Fibroblast of skin of left quadriceps (primary cell): ENCODE measurements around the gene FGF7.
"Not testable (repeated sequence)": the region's sequence is repeated elsewhere in the genome, so short reads cannot be mapped to it uniquely, and the experiment has no call there.

Experiments used
- DNase-seq, 2 experiments: peaks; one replicate each; pipeline ENCODE4 v3.0.0-alpha.2; 2013; ENCODE audit warnings: low read depth in 2 of 2

Gene FGF7

DNA sequence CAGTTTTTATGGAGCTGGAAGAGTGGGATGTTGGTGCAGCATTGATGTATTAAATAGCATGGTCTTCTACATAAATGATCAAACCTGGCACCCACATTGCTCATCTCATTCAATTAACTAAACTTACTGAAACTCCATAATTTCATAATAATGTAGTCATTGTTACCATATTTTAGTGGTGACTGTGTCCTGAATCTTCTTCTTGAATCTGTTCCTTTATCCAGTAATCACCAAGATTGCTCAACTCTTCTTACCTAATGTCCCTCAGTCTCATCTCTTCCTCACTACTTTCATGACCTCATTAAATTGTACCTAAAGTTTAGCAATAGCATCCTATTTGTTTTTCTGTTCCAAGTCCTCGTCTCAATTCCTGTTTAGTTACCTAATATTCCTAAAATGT lies 69.8 kb downstream of the FGF7 start:
- DNase-seq = peak in 1 of 2 experiments; percentile 62

DNA sequence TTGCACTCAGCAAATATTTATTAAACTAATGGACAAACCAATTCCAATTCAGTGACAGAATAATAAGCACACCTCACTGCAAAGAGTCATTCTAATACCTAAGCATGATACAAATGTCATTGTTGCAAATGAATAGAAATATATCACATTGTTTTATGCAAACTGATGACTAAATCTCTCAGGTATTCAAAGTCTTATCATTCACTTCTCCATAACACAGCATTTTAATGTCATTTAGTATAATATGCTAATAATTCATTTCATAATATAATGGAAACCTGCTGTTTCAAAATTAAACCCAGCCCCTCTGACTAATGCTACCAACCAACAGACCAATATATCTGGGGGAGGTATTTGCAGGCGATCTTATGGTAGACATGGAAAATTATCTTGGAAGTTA lies 71.8 kb downstream of the FGF7 start:
- peak; percentile 48 to 53 for DNase-seq

DNA sequence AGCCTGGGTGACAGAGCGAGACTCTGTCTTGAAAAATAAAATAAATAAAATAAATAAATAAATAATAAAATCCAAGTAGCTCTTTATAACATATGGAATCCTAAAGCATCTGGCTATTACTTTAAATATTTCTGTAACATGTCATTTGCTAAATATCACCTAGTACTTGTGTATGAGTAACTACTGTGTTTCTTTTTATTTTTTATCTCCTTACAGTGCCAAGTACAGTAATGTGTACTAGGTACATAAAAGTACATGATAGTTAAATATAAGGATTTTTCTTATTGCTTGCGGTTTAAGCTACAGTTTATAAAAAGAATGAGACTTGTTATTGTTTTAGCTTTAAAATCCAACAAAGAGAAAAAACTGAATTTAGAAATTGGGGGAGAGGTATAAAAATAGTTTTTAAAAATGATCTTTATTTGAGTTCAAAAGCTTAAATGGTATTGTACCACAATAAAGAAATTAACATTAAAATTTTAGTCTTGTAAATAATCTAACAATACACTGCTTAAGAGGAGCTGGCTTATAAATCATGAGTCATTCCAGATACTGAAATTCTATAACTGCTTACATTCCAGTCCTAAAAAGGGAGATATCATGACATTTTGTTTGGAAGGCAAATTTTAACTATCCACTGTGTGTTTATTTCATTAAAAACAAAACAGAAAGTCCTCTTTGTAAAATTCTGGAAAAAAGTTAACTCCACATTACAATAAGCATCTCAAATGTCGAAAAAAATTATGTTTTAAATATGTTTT lies 73.1 kb downstream of the FGF7 start:
- DNase-seq = peak in 1 of 2 experiments; percentile 22

DNA sequence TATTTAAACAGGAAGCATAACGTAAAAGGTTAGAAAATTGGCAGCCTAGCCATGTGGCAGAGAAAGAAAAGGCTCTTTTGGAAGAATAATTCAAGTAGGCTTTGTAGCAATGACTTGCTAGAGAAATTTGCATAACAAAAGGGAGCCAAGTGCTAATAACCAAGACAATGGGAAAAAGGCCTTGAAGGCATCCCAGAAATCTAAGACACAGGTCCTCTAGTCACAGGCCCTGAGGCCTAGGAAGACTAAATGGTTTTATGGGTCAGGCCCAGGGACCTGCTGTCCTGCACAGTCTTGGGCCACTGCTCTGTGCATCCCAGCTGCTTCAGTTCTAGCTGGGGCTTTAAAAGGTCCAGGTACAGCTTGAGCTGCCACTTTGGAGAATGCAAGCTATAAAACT lies 78.5 kb downstream of the FGF7 start:
- no peak for DNase-seq

GRCh38 chr15:49506341-49506740 lies 83.3 kb downstream of the FGF7 start:
- DNase-seq = no peak

DNA sequence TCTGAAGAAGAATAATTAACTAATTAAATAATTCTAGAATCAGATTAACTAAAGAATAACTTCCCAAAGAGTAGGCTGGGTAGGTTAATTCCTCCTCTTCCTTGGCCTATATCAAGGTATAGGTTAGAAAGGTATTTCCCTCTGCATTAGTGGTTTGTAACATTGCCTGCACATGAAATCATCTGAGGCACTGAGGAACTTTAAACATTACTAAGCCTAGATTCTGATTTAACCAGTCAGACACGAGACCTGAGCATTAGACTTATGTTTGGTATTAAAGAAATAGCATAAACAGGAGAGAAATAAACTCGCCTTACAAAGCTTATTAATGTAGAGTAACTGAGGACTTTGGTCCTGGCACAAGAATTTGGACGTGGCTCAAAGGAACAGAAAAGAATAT lies 84.2 kb downstream of the FGF7 start:
- DNase-seq = no peak

DNA sequence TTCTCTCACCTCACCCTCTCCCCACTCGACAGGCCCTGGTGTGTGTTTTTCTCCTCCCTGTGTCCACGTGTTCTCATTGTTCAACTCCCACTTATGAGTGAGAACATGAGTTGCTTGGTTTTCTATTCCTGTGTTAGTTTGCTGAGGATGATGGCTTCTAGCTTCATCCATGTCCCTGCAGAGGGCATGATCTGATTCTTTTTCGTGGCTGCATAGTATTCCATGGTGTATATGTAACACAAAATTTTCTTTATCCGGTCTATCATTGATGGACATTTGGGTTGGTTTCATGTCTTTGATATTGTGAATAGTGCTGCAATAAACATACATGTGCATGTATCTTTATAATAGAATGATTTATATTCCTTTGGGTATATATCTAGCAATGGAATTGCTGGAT lies 89.7 kb downstream of the FGF7 start:
- not testable (repeated sequence) for DNase-seq

- no peak for DNase-seq
Measured at GRCh38 chr15:49521802-49522201, 98.8 kb downstream of the FGF7 start.

DNA sequence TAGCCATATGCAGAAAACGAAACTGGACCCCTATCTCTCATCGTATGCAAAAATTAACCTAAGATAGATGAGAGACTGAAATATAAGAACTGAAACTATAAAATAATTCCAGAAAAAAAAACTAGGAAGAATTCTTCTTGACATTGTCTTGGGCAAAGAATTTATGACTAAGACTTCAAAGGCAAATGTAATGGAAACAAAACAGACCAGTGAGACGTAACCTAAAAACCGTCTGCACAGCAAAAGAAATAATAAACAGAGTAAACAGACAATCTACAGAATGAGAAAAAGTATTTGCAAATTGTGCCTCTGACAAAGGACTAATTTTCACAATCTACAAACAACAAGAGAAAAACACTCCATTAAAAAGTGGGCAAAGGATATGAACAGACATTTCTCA lies 105.2 kb downstream of the FGF7 start:
- DNase-seq = no peak

DNA sequence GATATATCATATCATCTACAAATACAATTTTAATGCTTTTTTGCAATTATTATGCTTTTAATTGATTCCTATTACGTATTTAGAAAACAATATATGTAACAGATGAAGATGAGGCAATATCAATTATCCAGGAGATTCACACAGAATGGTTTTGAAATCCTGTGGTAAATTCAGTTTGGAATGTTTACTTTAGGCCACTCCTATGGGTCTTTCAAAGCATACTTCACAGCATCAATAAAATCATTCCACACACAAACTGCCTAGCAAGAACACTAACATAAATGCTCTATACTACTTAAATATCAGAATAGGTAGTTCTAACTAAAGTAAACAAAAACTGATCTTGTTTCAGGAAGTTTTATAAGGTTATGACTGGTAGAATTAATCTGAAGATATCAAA lies 107.0 kb downstream of the FGF7 start:
- peak; percentile 20 to 31 for DNase-seq
